Caco-2 (cell line): ENCODE results near the gene TGFBR2. TPM values are rescaled to one million over a fixed set of nuclear protein-coding genes. Genes with fewer than 3 reads are reported as not detected.

Source experiments
- BruUV-seq: library from RNA; stranded (reverse); fragments of 400-500 nt; replicated peaks from 2 replicates; lab custom pipeline; 2021; lab: Mats Ljungman, UMichigan
- CTCF ChIA-PET: fragments of 300-600 bp; sonication (Branson Sonifier 250); formaldehyde crosslinking; loops from one replicate; lab custom pipeline; 2022; ENCODE audit warnings: antibody characterized with exemption; lab: Charles Lee
- POLR2A ChIA-PET: fragments of 300-600 bp; sonication (Branson Sonifier 250); formaldehyde crosslinking; loops from one replicate; lab custom pipeline; 2022; ENCODE audit warnings: antibody characterized with exemption; lab: Charles Lee
- DNase-seq, 2 experiments: peaks; one replicate each; pipeline versions ENCODE4 v3.0.0 to v3.0.0-alpha.2; 2020 to 2022
- H3K27me3 ChIP-seq: replicated peaks from 2 replicates; pipeline ENCODE4 v1.6.0; 2011; ENCODE audit warnings: low read length; ENCODE audit not compliant: control insufficient read depth, insufficient read depth
- H3K36me3 ChIP-seq: 2 replicates; pipeline ENCODE4 v1.5.1; 2011; ENCODE audit warnings: low read length; ENCODE audit not compliant: control insufficient read depth, insufficient read depth
- H3K4me1 ChIP-seq: fragments of 250-450 bp; sonication (Bioruptor Pico); 2 replicates; pipeline ENCODE4 v1.5.1; 2020; ENCODE audit warnings: mild to moderate bottlenecking
- H3K4me3 ChIP-seq: 2 replicates; pipeline ENCODE4 v1.5.1; 2011; ENCODE audit warnings: low read depth, mild to moderate bottlenecking, control low read depth, low read length
- H3K9me3 ChIP-seq: fragments of 250-450 bp; sonication (Bioruptor Pico); 2 replicates; pipeline ENCODE4 v1.5.1; 2020; ENCODE audit warnings: mild to moderate bottlenecking, moderate library complexity
- H3K27ac Mint-ChIP-seq: one replicate; pipeline ENCODE4 v1.8.0; 2022; ENCODE audit warnings: mixed read lengths; ENCODE audit not compliant: unreplicated experiment
- H3K27me3 Mint-ChIP-seq: one replicate; pipeline ENCODE4 v1.8.0; 2022; ENCODE audit warnings: mixed read lengths; ENCODE audit not compliant: insufficient read depth, unreplicated experiment
- H3K36me3 Mint-ChIP-seq: one replicate; pipeline ENCODE4 v1.8.0; 2022; ENCODE audit warnings: mild to moderate bottlenecking, mixed read lengths; ENCODE audit not compliant: insufficient read depth, unreplicated experiment
- H3K4me1 Mint-ChIP-seq: one replicate; pipeline ENCODE4 v1.8.0; 2022; ENCODE audit warnings: low read depth, mixed read lengths; ENCODE audit not compliant: unreplicated experiment
- H3K4me3 Mint-ChIP-seq: one replicate; pipeline ENCODE4 v1.8.0; 2022; ENCODE audit warnings: mild to moderate bottlenecking, moderate library complexity, mixed read lengths; ENCODE audit not compliant: unreplicated experiment
- H3K9me3 Mint-ChIP-seq: one replicate; pipeline ENCODE4 v1.8.0; 2022; ENCODE audit warnings: mixed read lengths; ENCODE audit not compliant: unreplicated experiment
- CTCF ChIP-seq, 2 experiments: fragments of 200-600 bp in 1 of 2; IDR thresholded peaks; 1 replicate in 1 of 2; 2 replicates in 1 of 2; pipeline versions ENCODE4 v1.5.1 to v1.8.0; 2011 to 2022; ENCODE audit warnings: antibody characterized with exemption in 1 of 2, control low read depth in 1 of 2, inconsistent platforms in 1 of 2, low read depth in 1 of 2, low read length in 1 of 2, mild to moderate bottlenecking in 1 of 2, moderate library complexity in 1 of 2; ENCODE audit not compliant: insufficient read depth in 1 of 2, severe bottlenecking in 1 of 2, unreplicated experiment in 1 of 2
- intact Hi-C: fragments of 100-400 bp; cut with micrococcal nuclease; formaldehyde crosslinking; loops from one replicate; pipeline ENCODE4 v1.10.0; 2022; ENCODE audit not compliant: unreplicated experiment
- total RNA-seq: library from RNA; stranded (reverse); gene quantifications from 2 replicates; pipeline ENCODE4 v1.2.3, GENCODE V29; 2022

The TGFBR2 gene
- total RNA-seq, 1 experiment from 2014 or later = 40.5 TPM

DNA sequence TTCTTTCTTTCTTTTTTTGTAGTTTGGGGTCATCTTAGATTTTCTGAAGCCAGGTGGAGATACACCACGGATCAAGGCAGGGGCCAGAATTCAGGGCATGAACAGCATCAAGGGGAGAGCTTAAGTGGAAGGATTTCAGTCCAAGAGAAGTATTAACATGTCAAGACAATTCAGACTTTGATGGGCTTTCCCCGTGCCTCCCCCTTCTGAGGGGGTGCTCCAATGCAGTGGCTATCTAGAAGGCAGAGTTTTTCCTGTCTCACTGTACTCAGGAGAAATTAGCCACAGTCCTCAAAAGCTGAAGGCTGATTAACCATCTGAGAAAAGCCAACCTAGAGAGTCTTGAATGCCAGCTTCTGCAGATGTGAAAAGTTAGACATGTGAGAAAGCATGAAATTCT, 127.3 kb downstream of the TGFBR2 start:
- no peaks in the 10 kb centered on the region for H3K9me3 Mint-ChIP-seq
- Histone ChIP-seq H3K27me3 (no peaks in the 10 kb centered on the region), H3K36me3 (no peaks in the 10 kb centered on the region), H3K9me3 (no peaks in the 10 kb centered on the region), H3K4me1 (no peaks in the 10 kb centered on the region), H3K4me3 (no peak overlapping the region)
- no TSS peak for BruUV-seq
- no peak for TF ChIP-seq CTCF (IDR thresholded peaks at IDR 0.05; ENCODE audit: insufficient read depth in 1 of 2, low read depth in 1 of 2, low read length in 1 of 2, severe bottlenecking in 1 of 2, unreplicated experiment in 1 of 2)
- H3K4me1 Mint-ChIP-seq = no peaks in the 10 kb centered on the region
- no peak overlapping the region for H3K4me3 Mint-ChIP-seq
- no peaks in the 10 kb centered on the region for H3K27me3 Mint-ChIP-seq
- no peaks in the 10 kb centered on the region for H3K36me3 Mint-ChIP-seq
- intact Hi-C loops = no loop called here
- DNase-seq = no peak
- CTCF ChIA-PET = no interaction called here
- no peak overlapping the region for H3K27ac Mint-ChIP-seq
- POLR2A ChIA-PET = no interaction called here

DNA sequence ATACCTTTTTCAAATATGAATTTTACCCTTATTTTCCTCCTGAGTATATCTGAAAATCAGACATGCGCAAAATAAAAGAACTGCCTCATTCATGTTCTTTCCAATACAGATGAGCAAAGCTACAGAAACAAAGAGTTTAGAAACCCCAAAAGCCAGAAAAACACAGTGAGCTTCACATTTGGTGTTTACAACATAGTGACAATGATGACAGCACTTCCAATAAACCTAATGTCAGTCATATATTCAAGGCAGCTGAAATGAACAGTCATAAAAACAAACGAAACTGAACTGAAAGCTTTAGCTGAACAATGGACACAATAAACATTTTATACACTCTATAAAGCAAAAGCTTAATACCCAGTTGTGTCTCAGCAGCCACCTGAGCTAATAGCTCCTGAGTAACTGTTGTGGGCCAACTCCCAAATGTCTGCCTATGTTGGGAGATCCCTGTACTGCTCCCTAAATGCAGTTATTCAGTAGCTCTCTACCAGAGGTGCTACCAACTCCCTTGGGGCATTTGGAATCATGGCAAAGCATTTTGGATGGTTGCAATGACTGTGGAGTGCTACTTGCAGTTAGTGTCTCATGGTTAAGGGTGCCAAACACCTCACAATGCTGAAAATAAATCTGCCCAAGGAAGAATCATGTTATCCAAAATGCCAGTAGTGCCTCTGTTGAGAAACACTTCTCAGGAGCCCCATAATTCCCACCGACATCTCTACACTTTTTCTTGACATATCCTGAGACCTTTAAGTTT, 131.5 kb downstream of the TGFBR2 start:
- no peaks in the 10 kb centered on the region for H3K36me3 Mint-ChIP-seq
- H3K4me1 Mint-ChIP-seq = no peaks in the 10 kb centered on the region
- Histone ChIP-seq H3K9me3 (no peaks in the 10 kb centered on the region), H3K4me1 (no peaks in the 10 kb centered on the region), H3K27me3 (no peaks in the 10 kb centered on the region), H3K36me3 (no peaks in the 10 kb centered on the region), H3K4me3 (no peak overlapping the region)
- H3K9me3 Mint-ChIP-seq = no peaks in the 10 kb centered on the region
- no peak overlapping the region for H3K27ac Mint-ChIP-seq
- POLR2A ChIA-PET = no interaction called here
- CTCF ChIA-PET = interaction anchor here (0.6 to 0.7 kb wide), 3 partner anchors 75 to 1082 kb away, joined by 3 to 5 read pairs (median 3); no protein-coding TSS in a partner anchor
- H3K27me3 Mint-ChIP-seq = no peaks in the 10 kb centered on the region
- BruUV-seq = no TSS peak
- no peak overlapping the region for H3K4me3 Mint-ChIP-seq
- TF ChIP-seq CTCF (IDR thresholded peaks at IDR 0.05; ENCODE audit: insufficient read depth in 1 of 2, low read depth in 1 of 2, low read length in 1 of 2, severe bottlenecking in 1 of 2, unreplicated experiment in 1 of 2) = no peak
- intact Hi-C loops = no loop called here
- DNase-seq = no peak

GRCh38 chr3:30738605-30739004, 132.2 kb downstream of the TGFBR2 start:
- Mint-ChIP-seq H3K27me3 (no peaks in the 10 kb centered on the region), H3K9me3 (no peaks in the 10 kb centered on the region), H3K4me3 (no peak overlapping the region), H3K4me1 (no peaks in the 10 kb centered on the region), H3K27ac (no peak overlapping the region), H3K36me3 (no peaks in the 10 kb centered on the region)
- Histone ChIP-seq H3K36me3 (no peaks in the 10 kb centered on the region), H3K9me3 (no peaks in the 10 kb centered on the region), H3K27me3 (no peaks in the 10 kb centered on the region), H3K4me3 (no peak overlapping the region), H3K4me1 (no peaks in the 10 kb centered on the region)
- intact Hi-C loops = no loop called here
- POLR2A ChIA-PET = no interaction called here
- CTCF ChIA-PET = no interaction called here
- TF ChIP-seq CTCF (IDR thresholded peaks at IDR 0.05; ENCODE audit: insufficient read depth in 1 of 2, low read depth in 1 of 2, low read length in 1 of 2, severe bottlenecking in 1 of 2, unreplicated experiment in 1 of 2) = no peak
- BruUV-seq = no TSS peak
- no peak for DNase-seq
